GM18858 (cell line): Measurements from ENCODE around the gene PFN4.
"Not testable (repeated sequence)": the region's sequence is repeated elsewhere in the genome, so short reads cannot be mapped to it uniquely, and the experiment has no call there.

ENCODE experiments used
- ATAC-seq: cut with Tn5 transposase; IDR thresholded peaks from one replicate; pipeline ENCODE4 v1.9.1; 2021; ENCODE audit not compliant: unreplicated experiment

The PFN4 gene

DNA sequence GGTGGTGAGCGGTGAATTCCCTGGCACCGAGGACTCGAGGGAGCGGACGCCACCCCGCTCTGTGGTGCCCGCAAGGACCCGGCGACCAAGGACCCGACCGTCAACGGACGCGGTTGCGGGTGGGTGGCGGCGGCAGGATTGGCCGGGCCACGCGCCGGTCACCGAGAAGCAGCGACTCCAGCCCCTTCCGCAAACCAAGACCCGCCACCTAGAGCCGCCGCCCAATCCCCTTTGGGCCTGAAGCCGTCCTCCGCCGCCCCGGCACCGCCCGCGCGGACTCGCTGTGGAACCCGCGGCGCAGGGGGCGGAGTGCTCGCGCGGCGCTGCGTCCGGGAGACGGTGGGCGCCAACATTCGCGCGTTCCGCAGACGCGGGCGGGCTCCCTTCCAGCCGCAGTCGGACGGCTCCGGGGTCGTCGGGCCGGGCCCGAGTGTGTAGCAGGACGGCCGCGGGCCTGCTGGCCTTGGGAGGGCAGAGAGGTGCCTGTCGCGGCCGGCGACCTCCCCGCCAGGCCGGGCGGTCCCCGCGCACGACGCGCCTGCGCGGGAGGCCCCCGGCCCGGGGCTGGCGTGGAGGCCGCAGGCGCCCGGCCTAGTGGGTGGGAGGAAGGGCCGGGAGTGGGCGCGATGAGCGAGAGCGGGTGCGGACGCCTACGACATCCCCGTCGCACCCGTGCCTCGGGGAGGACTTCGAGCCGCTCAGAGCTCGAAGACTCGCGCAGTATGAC is at the start of gene PFN4, which contains the start of gene FAM228B:
Gene PFN4, minus strand, starts transcription at position 140 of the 727 bp plus-strand sequence. CDS start 799 bp downstream, outside the sequence.
Gene FAM228B, plus strand, starts transcription at position 275 of the 727 bp plus-strand sequence. CDS start 893 bp downstream, outside the sequence.
- ATAC-seq, result peak; percentile 80

DNA sequence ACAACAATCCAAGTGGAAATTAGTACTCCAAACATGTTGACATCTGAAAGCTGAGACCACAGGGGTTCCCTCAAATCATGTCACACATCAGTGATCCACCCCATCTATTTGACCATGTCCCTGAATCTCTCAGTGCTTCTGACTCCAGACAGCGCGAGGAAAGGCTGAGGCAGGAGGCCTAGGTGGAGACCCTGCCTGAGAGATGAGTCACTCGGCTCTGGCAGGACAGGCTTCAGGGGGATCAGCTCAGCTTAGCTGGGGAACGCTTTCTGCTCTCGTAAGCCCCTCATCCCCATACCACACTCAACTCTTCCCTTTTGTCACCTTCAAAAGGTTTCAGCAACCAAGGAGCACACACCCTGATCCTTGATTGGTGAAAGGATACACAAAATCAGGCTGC is 45.9 kb upstream of the PFN4 start:
- ATAC-seq, result no peak

- peak; percentile 72 for ATAC-seq
These were observed 41.4 kb upstream of the PFN4 start for GRCh38 chr2:24164416-24164973.

- ATAC-seq, result no peak
These were observed 40.5 kb upstream of the PFN4 start for GRCh38 chr2:24163601-24164000.

GRCh38 chr2:24163186-24163585 is 40.1 kb upstream of the PFN4 start:
- ATAC-seq, result no peak

GRCh38 chr2:24162494-24162893 is 39.4 kb upstream of the PFN4 start:
- no peak for ATAC-seq

DNA sequence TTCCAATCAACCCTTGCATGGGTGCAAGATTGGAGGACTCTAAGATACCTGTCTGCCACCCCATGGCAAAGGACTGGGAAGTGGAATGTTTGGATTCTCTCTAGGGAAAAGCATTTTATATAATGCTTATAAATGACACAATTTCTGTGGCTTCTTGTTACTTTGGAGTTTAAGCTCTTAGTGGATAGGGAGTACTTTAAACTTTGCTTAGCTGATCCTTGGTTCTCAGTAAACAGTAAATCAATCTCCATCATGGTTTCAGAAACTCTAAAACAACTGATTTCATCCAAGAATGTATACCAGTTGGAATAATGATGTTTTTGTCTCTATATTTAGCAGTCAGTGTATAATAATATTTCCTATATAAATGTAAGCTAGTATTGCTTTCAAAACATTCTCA is 37.6 kb upstream of the PFN4 start:
- ATAC-seq, result no peak

DNA sequence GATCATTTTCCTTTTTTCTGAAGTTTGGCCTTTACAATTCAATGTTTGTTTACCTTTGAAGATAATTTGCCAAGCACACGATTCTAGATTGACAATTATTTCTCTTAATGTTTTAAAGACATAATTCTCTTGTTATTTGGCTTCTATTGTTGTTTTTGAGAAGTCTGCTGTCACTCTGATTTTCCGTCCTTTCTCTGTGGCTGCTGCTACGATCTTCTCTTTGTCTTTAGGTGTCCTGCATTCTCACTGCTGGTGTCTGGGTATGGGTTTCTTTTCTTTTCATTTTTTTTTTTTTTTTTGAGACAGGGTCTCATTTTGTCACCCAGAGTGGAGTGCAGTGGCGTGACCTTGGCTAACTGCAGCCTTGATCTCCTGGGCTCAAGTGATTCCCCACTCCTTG is 36.6 kb upstream of the PFN4 start:
- ATAC-seq, result no peak

GRCh38 chr2:24158131-24158530 is 35.0 kb upstream of the PFN4 start:
- ATAC-seq, result no peak

GRCh38 chr2:24153478-24153877 is 30.3 kb upstream of the PFN4 start:
- no peak for ATAC-seq

- ATAC-seq, result no peak
These were observed 29.5 kb upstream of the PFN4 start for GRCh38 chr2:24152413-24153197.

GRCh38 chr2:24147364-24147763 is 24.2 kb upstream of the PFN4 start:
- no peak for ATAC-seq

- ATAC-seq, result not testable (repeated sequence)
These were observed 17.2 kb upstream of the PFN4 start for GRCh38 chr2:24140305-24140704.

GRCh38 chr2:24132543-24132942 is 9.4 kb upstream of the PFN4 start:
- no peak for ATAC-seq

DNA sequence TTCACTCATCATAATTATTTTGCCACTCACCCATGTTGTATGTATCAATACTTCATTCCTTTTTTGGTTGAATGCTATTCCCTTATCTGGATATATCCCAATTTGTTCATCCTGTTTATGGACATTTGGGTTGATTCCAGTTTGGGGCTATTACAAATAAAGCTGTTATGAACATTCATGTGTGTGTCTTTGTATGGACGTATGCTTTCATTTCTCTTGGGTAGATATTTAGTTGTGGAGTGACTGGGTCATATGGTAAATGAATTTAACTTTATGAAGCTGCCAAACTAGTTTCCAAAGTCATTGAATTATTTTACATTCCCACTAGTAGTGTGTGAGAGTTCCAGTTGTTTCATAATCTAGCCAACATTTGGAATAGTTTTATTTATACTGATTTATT is 2.8 kb upstream of the PFN4 start:
- no peak for ATAC-seq

DNA sequence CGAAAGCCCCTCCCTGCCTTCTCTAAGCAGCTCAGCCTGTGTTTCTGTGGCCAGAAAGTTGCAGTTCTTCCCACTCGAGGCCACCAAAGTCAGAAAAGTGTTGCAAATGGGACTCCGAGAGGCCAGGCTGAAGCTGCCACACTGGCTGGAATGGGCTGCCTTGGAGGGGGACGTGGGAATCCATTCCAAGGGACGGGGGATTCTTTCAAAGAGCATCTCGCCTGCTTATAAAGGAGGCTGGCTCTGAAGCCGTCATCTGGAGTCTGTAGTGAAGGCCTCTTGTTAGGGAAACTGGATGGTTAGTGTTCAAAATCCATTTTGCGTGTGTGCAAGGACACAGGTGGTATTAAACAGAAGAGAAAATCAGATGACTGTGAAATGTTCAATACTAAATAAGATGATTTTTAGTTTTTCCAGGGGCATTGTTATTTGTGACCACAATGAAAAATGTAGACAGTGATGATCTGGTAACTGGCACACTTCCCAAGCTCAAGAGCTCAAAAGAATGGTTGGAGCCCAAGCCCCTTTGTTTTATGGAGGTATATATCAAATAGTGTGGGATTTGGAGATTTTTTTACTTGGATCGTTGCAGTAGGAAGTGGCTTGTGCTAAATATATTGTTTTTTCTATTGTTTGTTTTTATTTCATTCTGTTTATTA is 917 bp upstream of the PFN4 start:
- no peak for ATAC-seq

GRCh38 chr2:24122366-24123194 is 554 bp downstream of the PFN4 start:
- ATAC-seq, result no peak

GRCh38 chr2:24121469-24121868 is 1.7 kb downstream of the PFN4 start:
- no peak for ATAC-seq

- no peak for ATAC-seq
These were observed 2.1 kb downstream of the PFN4 start for GRCh38 chr2:24121066-24121465.

- ATAC-seq, result no peak
These were observed 5.2 kb downstream of the PFN4 start for GRCh38 chr2:24117902-24118301.

GRCh38 chr2:24115057-24115456 is 8.1 kb downstream of the PFN4 start:
- no peak for ATAC-seq
